Breast epithelium (tissue), 4 donors: ENCODE data around the gene OTOP1. TPM values are rescaled to one million over a fixed set of nuclear protein-coding genes. Genes with fewer than 3 reads are reported as not detected.
"Not testable (repeated sequence)": the region's sequence is repeated elsewhere in the genome, so short reads cannot be mapped to it uniquely, and the experiment has no call there.

Experiments
- DNase-seq, 2 donors: peaks; one replicate each; pipeline ENCODE4 v3.0.0-alpha.2; 2019; ENCODE audit warnings: low spot score in 2 of 2
- H3K27ac ChIP-seq, 2 donors: fragments of 200-600 bp; sonication (generic) in 1 of 2; one replicate each; pipeline ENCODE4 v1.5.1; 2016 to 2019; ENCODE audit warnings: mild to moderate bottlenecking in 1 of 2
- H3K27me3 ChIP-seq, 2 donors: fragments of 200-600 bp; sonication (generic) in 1 of 2; one replicate each; pipeline versions ENCODE4 v1.5.1 to v1.6.0; 2017 to 2019; ENCODE audit warnings: control low read depth in 1 of 2, mild to moderate bottlenecking in 1 of 2
- H3K36me3 ChIP-seq: fragments of 200-600 bp; one replicate; pipeline ENCODE4 v1.5.1; 2019
- H3K4me1 ChIP-seq, 2 donors: fragments of 200-600 bp; sonication (generic); one replicate each; pipeline ENCODE4 v1.5.1; 2016 to 2019; ENCODE audit warnings: control low read depth in 1 of 2
- H3K4me3 ChIP-seq, 3 donors: fragments of 200-600 bp; sonication (generic); 1 replicate in 2 of 3; 2 replicates in 1 of 3; pipeline ENCODE4 v1.5.1; 2016 to 2019; ENCODE audit warnings: mild to moderate bottlenecking in 3 of 3, moderate library complexity in 2 of 3
- H3K9me3 ChIP-seq, 2 donors: fragments of 200-600 bp; sonication (generic) in 1 of 2; one replicate each; pipeline ENCODE4 v1.5.1; 2016 to 2019; ENCODE audit warnings: control low read depth in 1 of 2
- CTCF ChIP-seq, 3 donors: fragments of 450-650 bp; IDR thresholded peaks; one replicate each; pipeline ENCODE4 v1.5.1; 2016 to 2017; ENCODE audit warnings: antibody characterized with exemption in 3 of 3, mild to moderate bottlenecking in 3 of 3, moderate library complexity in 3 of 3
- POLR2A ChIP-seq: fragments of 450-650 bp; IDR thresholded peaks from one replicate; pipeline ENCODE4 v1.6.1; 2016; ENCODE audit warnings: antibody characterized with exemption, mild to moderate bottlenecking, moderate library complexity
- POLR2AphosphoS5 ChIP-seq, 3 donors: sonication (generic); formaldehyde crosslinking; IDR thresholded peaks; one replicate each; pipeline ENCODE4 v1.6.1; 2017; ENCODE audit warnings: antibody characterized with exemption in 3 of 3
- intact Hi-C: fragments of 100-400 bp; cut with DNase I; formaldehyde crosslinking; loops from one replicate; pipeline ENCODE4 v1.15.1; 2023; ENCODE audit warnings: low total_unique reads
- total RNA-seq, 3 donors: library from RNA; depleted of rRNA; stranded (reverse); fragments of >200 nt; gene quantifications; one replicate each; pipeline ENCODE4 v1.1.0, GENCODE V29; 2016

Gene OTOP1
- total RNA-seq, 3 donors from 2014 or later, result not detected

- Histone ChIP-seq H3K9me3 (no peaks in the 10 kb centered on the region), H3K4me3 (no peak overlapping the region), H3K36me3 (no peaks in the 10 kb centered on the region), H3K4me1 (no peaks in the 10 kb centered on the region), H3K27ac (no peak overlapping the region), H3K27me3 (peaks cover 0 to 2% of the 10 kb centered on the region in 2 donors)
- DNase-seq, result no peak
- intact Hi-C loops, result no loop called here
- TF ChIP-seq CTCF (IDR thresholded peaks at IDR 0.05), result peak in 2 of 3 donors; percentile 35 to 46
- no peak for TF ChIP-seq POLR2AphosphoS5 (IDR thresholded peaks at IDR 0.05)
These were observed 43.7 kb downstream of the OTOP1 start for GRCh38 chr4:4182835-4183568.

- no peaks in the 10 kb centered on the region for H3K4me1 ChIP-seq
- DNase-seq, result no peak
- H3K36me3 ChIP-seq, result no peaks in the 10 kb centered on the region
- no peak for TF ChIP-seq CTCF (IDR thresholded peaks at IDR 0.05)
- TF ChIP-seq POLR2AphosphoS5 (IDR thresholded peaks at IDR 0.05), result no peak
- no peak for TF ChIP-seq POLR2A
- peaks cover 0 to 11% of the 10 kb centered on the region in 2 donors for H3K27me3 ChIP-seq
- H3K4me3 ChIP-seq, result no peak overlapping the region
- H3K27ac ChIP-seq, result no peak overlapping the region
- H3K9me3 ChIP-seq, result no peaks in the 10 kb centered on the region
- intact Hi-C loops, result no loop called here
These were observed 56.1 kb downstream of the OTOP1 start for GRCh38 chr4:4170596-4171150.

- H3K27me3 ChIP-seq, result peaks cover 0 to 16% of the 10 kb centered on the region in 2 donors
- H3K9me3 ChIP-seq, H3K36me3 ChIP-seq, H3K27ac ChIP-seq, intact Hi-C loops, H3K4me3 ChIP-seq, H3K4me1 ChIP-seq: not testable (repeated sequence)
- peak in 1 of 2 donors; percentile 35 for DNase-seq
These were observed 58.5 kb downstream of the OTOP1 start for GRCh38 chr4:4167981-4168780.

- H3K4me3 ChIP-seq, H3K27ac ChIP-seq, H3K4me1 ChIP-seq, H3K36me3 ChIP-seq, H3K9me3 ChIP-seq, intact Hi-C loops: not testable (repeated sequence)
- H3K27me3 ChIP-seq, result peaks cover 0 to 15% of the 10 kb centered on the region in 2 donors
- peak in 1 of 2 donors; percentile 32 for DNase-seq
These were observed 59.7 kb downstream of the OTOP1 start for GRCh38 chr4:4166986-4167385.

GRCh38 chr4:4165701-4166392 lies 60.9 kb downstream of the OTOP1 start:
- H3K4me1 ChIP-seq, DNase-seq, H3K4me3 ChIP-seq, H3K27ac ChIP-seq, H3K36me3 ChIP-seq, H3K9me3 ChIP-seq, intact Hi-C loops: not testable (repeated sequence)
- peaks cover 0 to 11% of the 10 kb centered on the region in 2 donors for H3K27me3 ChIP-seq

- H3K27ac ChIP-seq, H3K36me3 ChIP-seq, intact Hi-C loops, H3K4me3 ChIP-seq, H3K9me3 ChIP-seq, H3K4me1 ChIP-seq, DNase-seq: not testable (repeated sequence)
- peaks cover 0 to 11% of the 10 kb centered on the region in 2 donors for H3K27me3 ChIP-seq
These were observed 62.1 kb downstream of the OTOP1 start for GRCh38 chr4:4164532-4165173.

GRCh38 chr4:4162186-4162585 lies 64.5 kb downstream of the OTOP1 start:
- intact Hi-C loops, H3K36me3 ChIP-seq, DNase-seq, H3K9me3 ChIP-seq, H3K27ac ChIP-seq, H3K4me1 ChIP-seq, H3K4me3 ChIP-seq: not testable (repeated sequence)
- H3K27me3 ChIP-seq, result peaks cover 0 to 11% of the 10 kb centered on the region in 2 donors

GRCh38 chr4:4160956-4161665 lies 65.6 kb downstream of the OTOP1 start:
- H3K36me3 ChIP-seq, H3K27me3 ChIP-seq, intact Hi-C loops, H3K4me3 ChIP-seq, H3K27ac ChIP-seq, H3K4me1 ChIP-seq, H3K9me3 ChIP-seq: not testable (repeated sequence)
- DNase-seq, result peak in 1 of 2 donors; percentile 45

GRCh38 chr4:4145622-4146021 lies 81.1 kb downstream of the OTOP1 start:
- intact Hi-C loops, H3K4me3 ChIP-seq, H3K27ac ChIP-seq, H3K36me3 ChIP-seq, H3K9me3 ChIP-seq, DNase-seq, H3K27me3 ChIP-seq, H3K4me1 ChIP-seq: not testable (repeated sequence)
